NB4 (cell line): Measurements from ENCODE around the gene ABCG1.

ENCODE experiments used
- DNase-seq: peaks from one replicate; pipeline ENCODE4 v3.0.0; 2010; ENCODE audit warnings: low read depth
- H3K4me3 ChIP-seq: one replicate; pipeline ENCODE4 v1.5.1; 2011; ENCODE audit warnings: mild to moderate bottlenecking, low read depth, low read length, moderate library complexity
- CTCF ChIP-seq: IDR thresholded peaks from one replicate; pipeline ENCODE4 v1.5.1; 2012; ENCODE audit warnings: low read depth, low read length
- MAX ChIP-seq: IDR thresholded peaks from 2 replicates; pipeline ENCODE4 v1.6.1; 2011; ENCODE audit warnings: low read depth, low read length
- MYC ChIP-seq: IDR thresholded peaks from 2 replicates; pipeline ENCODE4 v1.6.1; 2011; ENCODE audit warnings: low read depth, low read length
- POLR2A ChIP-seq: IDR thresholded peaks from 2 replicates; pipeline ENCODE4 v1.6.1; 2011; ENCODE audit warnings: mild to moderate bottlenecking; ENCODE audit not compliant: insufficient read length; ENCODE audit errors: extremely low read depth

The ABCG1 gene

GRCh38 chr21:42265231-42265812 is 46.4 kb downstream of the ABCG1 start:
- no peak overlapping the region for H3K4me3 ChIP-seq
- TF ChIP-seq CTCF (no peak), MYC (no peak)
- DNase-seq = no peak

- no peak for TF ChIP-seq POLR2A
- DNase-seq = no peak
Measured at GRCh38 chr21:42266971-42267556, 48.1 kb downstream of the ABCG1 start.

GRCh38 chr21:42269386-42269785 is 50.4 kb downstream of the ABCG1 start:
- no peak for TF ChIP-seq MAX
- TF ChIP-seq POLR2A = no peak
- TF ChIP-seq MYC = no peak
- H3K4me3 ChIP-seq = no peak overlapping the region
- peak; percentile 52 for DNase-seq

More at GRCh38 chr21:42266971-42267556, 48.1 kb downstream of the ABCG1 start:
- H3K4me3 ChIP-seq = no peak overlapping the region

GRCh38 chr21:42271065-42271464 is 52.1 kb downstream of the ABCG1 start:
- TF ChIP-seq CTCF (no peak), MAX (no peak), POLR2A (no peak), MYC (no peak)
- no peak for DNase-seq
- no peak overlapping the region for H3K4me3 ChIP-seq

- no peak for DNase-seq
- no peak for TF ChIP-seq MYC
- no peak for TF ChIP-seq MAX
- no peak for TF ChIP-seq POLR2A
- H3K4me3 ChIP-seq = no peak overlapping the region
Measured at GRCh38 chr21:42272109-42272962, 53.4 kb downstream of the ABCG1 start.

- DNase-seq = no peak
- TF ChIP-seq CTCF (no peak), MAX (no peak), POLR2A (no peak)
- no peak overlapping the region for H3K4me3 ChIP-seq
Measured at GRCh38 chr21:42272984-42273600, 54.2 kb downstream of the ABCG1 start.

- H3K4me3 ChIP-seq = no peak overlapping the region
- TF ChIP-seq POLR2A (no peak), MYC (no peak), MAX (no peak)
- no peak for DNase-seq
Measured at GRCh38 chr21:42276076-42276475, 57.1 kb downstream of the ABCG1 start.
